ENCODE results near the gene ATP11A. TPM values are rescaled to one million over a fixed set of nuclear protein-coding genes. Genes with fewer than 3 reads are reported as not detected.

ATP11A gene
- total RNA-seq, 2 donors from 2014 or later: 10.9 to 89.3 TPM

DNA sequence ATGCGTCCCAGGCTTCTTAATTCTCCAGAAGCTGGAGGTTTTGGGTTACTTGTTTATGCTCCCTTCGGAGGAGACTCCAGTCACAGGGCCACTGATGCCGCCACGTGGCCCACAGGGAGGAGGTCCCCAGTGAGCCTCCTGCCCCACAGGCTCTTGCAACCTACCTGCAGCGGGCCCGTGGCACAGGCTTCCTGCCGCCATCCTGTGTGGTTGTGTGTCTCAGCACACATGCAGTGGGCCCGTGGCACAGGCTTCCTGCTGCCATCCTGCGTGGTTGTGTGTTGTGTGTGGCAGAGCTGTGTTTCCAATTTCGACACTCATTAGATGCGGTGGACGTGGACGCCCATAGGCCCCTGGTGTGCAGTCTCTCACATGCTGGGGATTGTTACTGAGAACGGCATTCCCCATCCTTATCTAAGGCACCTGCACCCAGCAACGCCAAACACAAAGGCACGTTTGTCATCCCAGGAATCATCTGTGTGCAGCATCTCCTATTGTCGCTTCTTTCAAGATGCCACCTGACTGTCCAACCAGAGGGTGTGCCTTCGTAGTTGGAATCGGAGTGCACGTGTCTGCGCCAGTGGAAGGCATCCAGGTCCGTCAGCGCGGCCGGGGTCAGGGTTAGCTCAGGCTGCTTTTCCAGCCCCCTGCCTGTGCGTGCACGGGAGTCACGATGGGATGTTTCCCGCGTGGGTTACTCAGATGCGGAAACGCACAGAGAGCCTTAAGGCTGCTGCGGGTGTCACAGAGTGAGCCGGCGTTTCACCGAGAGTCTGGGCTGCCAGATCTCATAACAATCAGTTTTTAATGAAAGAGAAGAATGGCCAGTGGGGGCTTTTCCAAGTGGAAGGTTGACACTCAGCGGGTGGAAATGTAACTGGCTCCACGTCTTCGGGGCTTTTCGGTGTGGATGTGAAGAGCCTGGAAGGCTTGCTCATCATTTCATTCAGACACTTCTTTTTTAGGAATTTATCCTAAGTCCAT, 119.8 kb downstream of the ATP11A start:
- no peak overlapping the region for H3K27ac ChIP-seq
- intact Hi-C loops (cut with DNase I): no loop called here
- H3K4me3 ChIP-seq: no peak overlapping the region
- H3K4me1 ChIP-seq (replicated peaks): no peaks in the 10 kb centered on the region
- TF ChIP-seq POLR2A (IDR thresholded peaks at IDR 0.05) (no peak), POLR2AphosphoS5 (IDR thresholded peaks at IDR 0.05) (no peak)
- TF ChIP-seq, protein P1, sequence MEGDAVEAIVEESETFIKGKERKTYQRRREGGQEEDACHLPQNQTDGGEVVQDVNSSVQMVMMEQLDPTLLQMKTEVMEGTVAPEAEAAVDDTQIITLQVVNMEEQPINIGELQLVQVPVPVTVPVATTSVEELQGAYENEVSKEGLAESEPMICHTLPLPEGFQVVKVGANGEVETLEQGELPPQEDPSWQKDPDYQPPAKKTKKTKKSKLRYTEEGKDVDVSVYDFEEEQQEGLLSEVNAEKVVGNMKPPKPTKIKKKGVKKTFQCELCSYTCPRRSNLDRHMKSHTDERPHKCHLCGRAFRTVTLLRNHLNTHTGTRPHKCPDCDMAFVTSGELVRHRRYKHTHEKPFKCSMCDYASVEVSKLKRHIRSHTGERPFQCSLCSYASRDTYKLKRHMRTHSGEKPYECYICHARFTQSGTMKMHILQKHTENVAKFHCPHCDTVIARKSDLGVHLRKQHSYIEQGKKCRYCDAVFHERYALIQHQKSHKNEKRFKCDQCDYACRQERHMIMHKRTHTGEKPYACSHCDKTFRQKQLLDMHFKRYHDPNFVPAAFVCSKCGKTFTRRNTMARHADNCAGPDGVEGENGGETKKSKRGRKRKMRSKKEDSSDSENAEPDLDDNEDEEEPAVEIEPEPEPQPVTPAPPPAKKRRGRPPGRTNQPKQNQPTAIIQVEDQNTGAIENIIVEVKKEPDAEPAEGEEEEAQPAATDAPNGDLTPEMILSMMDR (IDR thresholded peaks at IDR 0.05): no peak
- whole genome bisulfite sequencing: 94% methylated on average over 39 of the region's 40 CpGs
- no peaks in the 10 kb centered on the region for H3K27me3 ChIP-seq (replicated peaks; ENCODE audit: insufficient read depth)
- H3K9me3 ChIP-seq: no peaks in the 10 kb centered on the region
- no peaks in the 10 kb centered on the region for H3K36me3 ChIP-seq
- DNase-seq (ENCODE audit: low spot score): no peak

GRCh38 chr13:112810608-112811007, 120.8 kb downstream of the ATP11A start:
- H3K27ac ChIP-seq: no peak overlapping the region
- no peaks in the 10 kb centered on the region for H3K27me3 ChIP-seq (replicated peaks; ENCODE audit: insufficient read depth)
- H3K36me3 ChIP-seq: no peaks in the 10 kb centered on the region
- no peaks in the 10 kb centered on the region for H3K9me3 ChIP-seq
- WGBS: 95% methylated on average over 14 of the region's 14 CpGs
- no peaks in the 10 kb centered on the region for H3K4me1 ChIP-seq (replicated peaks)
- DNase-seq (ENCODE audit: low spot score): no peak
- intact Hi-C loops (cut with DNase I): no loop called here
- no peak overlapping the region for H3K4me3 ChIP-seq
- no peak for TF ChIP-seq POLR2A (IDR thresholded peaks at IDR 0.05)
- TF ChIP-seq POLR2AphosphoS5 (IDR thresholded peaks at IDR 0.05): no peak
- TF ChIP-seq, protein P1 (IDR thresholded peaks at IDR 0.05): no peak

DNA sequence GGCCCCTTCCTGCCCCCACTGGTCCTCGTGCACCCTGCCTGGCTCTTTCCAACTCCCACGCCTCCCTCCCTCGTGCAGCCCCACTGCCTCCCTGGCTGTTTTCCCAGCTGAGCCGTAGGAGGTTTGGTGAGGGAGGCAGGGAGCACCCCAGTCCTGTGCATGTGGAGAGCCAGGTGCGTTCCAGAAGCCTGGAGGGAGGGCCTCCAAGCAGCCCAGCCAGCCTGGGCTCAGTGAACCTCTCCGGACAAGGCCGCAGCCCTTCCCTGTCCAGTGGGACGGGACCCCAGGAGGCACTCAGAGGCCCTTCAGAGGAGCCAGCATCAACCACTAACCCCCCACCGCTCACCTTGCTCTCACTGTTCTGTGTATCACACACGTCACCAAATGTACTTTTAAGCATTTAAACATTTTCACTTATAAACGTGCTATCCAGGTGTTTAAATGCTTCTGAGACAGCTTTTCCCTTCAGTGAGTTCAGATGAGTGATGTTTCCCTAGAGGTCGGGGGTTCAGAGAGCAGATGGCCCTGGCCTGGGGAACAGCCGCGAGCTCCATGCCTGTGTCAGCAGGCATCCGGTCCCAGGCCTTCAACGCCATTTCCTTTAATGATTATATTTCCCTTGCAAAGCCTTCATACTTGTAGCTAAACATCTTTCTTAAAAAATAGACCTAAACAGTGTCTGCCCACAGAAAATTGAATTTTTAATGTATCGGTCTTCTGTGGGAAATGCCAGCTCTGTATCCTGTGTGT, 122.6 kb downstream of the ATP11A start:
- H3K27me3 ChIP-seq (replicated peaks; ENCODE audit: insufficient read depth): no peaks in the 10 kb centered on the region
- H3K27ac ChIP-seq: no peak overlapping the region
- no peaks in the 10 kb centered on the region for H3K36me3 ChIP-seq
- intact Hi-C loops (cut with DNase I): no loop called here
- H3K9me3 ChIP-seq: no peaks in the 10 kb centered on the region
- no peak for DNase-seq (ENCODE audit: low spot score)
- H3K4me3 ChIP-seq: no peak overlapping the region
- no peaks in the 10 kb centered on the region for H3K4me1 ChIP-seq (replicated peaks)
- TF ChIP-seq POLR2A (IDR thresholded peaks at IDR 0.05) (no peak), POLR2AphosphoS5 (IDR thresholded peaks at IDR 0.05) (no peak)
- TF ChIP-seq, protein P1 (IDR thresholded peaks at IDR 0.05): no peak
- 84% methylated on average over 17 of the region's 17 CpGs for WGBS

DNA sequence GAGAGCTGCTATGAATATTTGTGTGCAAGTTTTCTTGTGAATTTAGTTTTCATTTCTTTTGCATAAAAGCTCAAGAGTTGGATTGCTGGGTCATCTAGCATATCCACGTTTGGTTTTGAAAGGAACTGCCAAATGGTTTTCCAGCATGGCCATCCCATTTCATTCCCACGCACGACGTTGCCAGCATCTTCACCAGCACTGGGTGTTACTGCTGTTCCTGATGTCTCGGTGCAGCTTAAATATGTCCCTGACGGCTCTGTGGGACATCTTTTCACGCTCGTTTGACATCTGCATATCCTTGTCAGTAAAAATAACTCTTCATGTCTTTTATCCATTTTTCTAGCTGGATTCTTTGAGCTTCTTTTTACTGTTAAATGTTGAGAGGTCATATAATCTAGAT, 123.7 kb downstream of the ATP11A start:
- Histone ChIP-seq H3K4me1 (replicated peaks) (no peaks in the 10 kb centered on the region), H3K9me3 (no peaks in the 10 kb centered on the region), H3K27ac (no peak overlapping the region), H3K4me3 (no peak overlapping the region), H3K27me3 (replicated peaks; ENCODE audit: insufficient read depth) (no peaks in the 10 kb centered on the region), H3K36me3 (no peaks in the 10 kb centered on the region)
- DNase-seq (ENCODE audit: low spot score): no peak
- 98% methylated on average over 8 of the region's 8 CpGs for WGBS
- intact Hi-C loops (cut with DNase I): no loop called here
- no peak for TF ChIP-seq POLR2AphosphoS5 (IDR thresholded peaks at IDR 0.05)
- TF ChIP-seq, protein P1 (IDR thresholded peaks at IDR 0.05): no peak
- TF ChIP-seq POLR2A (IDR thresholded peaks at IDR 0.05): no peak
